CD4-positive, CD25-positive, alpha-beta regulatory T cell (primary cell): ENCODE measurements around the gene DACT3. TPM values are rescaled to one million over a fixed set of nuclear protein-coding genes. Genes with fewer than 3 reads are reported as not detected.
A peak's percentile ranks its signal among the peaks of the same experiment; 100 is the strongest.

Experiments used
- ATAC-seq, 2 donors: fragments of 150-1000 bp; cut with Tn5 transposase; one replicate each; pipeline ENCODE4 v1.10.0; 2021; ENCODE audit warnings: low read depth in 2 of 2, moderate number of reproducible peaks in 2 of 2, moderate library complexity in 1 of 2
- DNase-seq, 3 donors: peaks; one replicate each; pipeline versions ENCODE4 v3.0.0 to v3.0.0-alpha.2; 2012 to 2022; ENCODE audit warnings: mixed read lengths in 1 of 3
- H3K27ac ChIP-seq: one replicate; pipeline ENCODE4 v1.7.0; 2013; ENCODE audit warnings: mild to moderate bottlenecking, low read length; ENCODE audit not compliant: insufficient read depth, poor library complexity, severe bottlenecking
- H3K27me3 ChIP-seq: one replicate; pipeline ENCODE4 v1.7.0; 2013; ENCODE audit warnings: low read length; ENCODE audit not compliant: control insufficient read depth, insufficient read depth
- H3K36me3 ChIP-seq: one replicate; pipeline ENCODE4 v1.7.0; 2013; ENCODE audit warnings: mild to moderate bottlenecking, low read length, moderate library complexity; ENCODE audit not compliant: control insufficient read depth, insufficient read depth
- H3K4me1 ChIP-seq: 2 replicates; pipeline ENCODE4 v1.7.0; 2013; ENCODE audit warnings: mild to moderate bottlenecking, low read length; ENCODE audit not compliant: insufficient read depth, control insufficient read depth, poor library complexity, severe bottlenecking
- H3K4me3 ChIP-seq: one replicate; pipeline ENCODE4 v1.7.0; 2013; ENCODE audit warnings: low read depth, mild to moderate bottlenecking, low read length, moderate library complexity
- H3K9me3 ChIP-seq, 2 experiments: 1 replicate in 1 of 2; 2 replicates in 1 of 2; pipeline ENCODE4 v1.7.0; 2013; ENCODE audit warnings: low read length in 2 of 2, mild to moderate bottlenecking in 1 of 2, moderate library complexity in 1 of 2; ENCODE audit not compliant: control insufficient read depth in 2 of 2
- H3K27ac Mint-ChIP-seq, 3 donors: one replicate each; pipeline ENCODE4 v1.8.0; 2020 to 2022; ENCODE audit warnings: mild to moderate bottlenecking in 3 of 3, mixed read lengths in 3 of 3, moderate library complexity in 2 of 3
- H3K27me3 Mint-ChIP-seq: one replicate; pipeline ENCODE4 v1.8.0; 2022; ENCODE audit warnings: mild to moderate bottlenecking, mixed read lengths
- H3K36me3 Mint-ChIP-seq: one replicate; pipeline ENCODE4 v1.8.0; 2020; ENCODE audit warnings: mixed read lengths
- H3K4me1 Mint-ChIP-seq, 4 donors: one replicate each; pipeline ENCODE4 v1.8.0; 2020 to 2022; ENCODE audit warnings: mixed read lengths in 4 of 4, mild to moderate bottlenecking in 1 of 4
- H3K4me3 Mint-ChIP-seq, 4 donors: one replicate each; pipeline ENCODE4 v1.8.0; 2020 to 2022; ENCODE audit warnings: mild to moderate bottlenecking in 4 of 4, mixed read lengths in 4 of 4, moderate library complexity in 3 of 4
- H3K9me3 Mint-ChIP-seq, 7 donors: one replicate each; pipeline ENCODE4 v1.8.0; 2020 to 2022; ENCODE audit warnings: mixed read lengths in 7 of 7, mild to moderate bottlenecking in 3 of 7, moderate library complexity in 2 of 7
- polyA plus RNA-seq, 4 donors: library from polyadenylated mRNA; unstranded; fragments of 300-500 nt; fragmentation: Illumina TruSeq; gene quantifications; one replicate each; pipeline ENCODE4 v1.2.3, GENCODE V29; 2021
- total RNA-seq: library from RNA; stranded (reverse); gene quantifications from one replicate; pipeline ENCODE4 v1.2.3, GENCODE V29; 2022

Gene DACT3
- total and polyA plus RNA-seq, 5 donors from 2014 or later: not detected

DNA sequence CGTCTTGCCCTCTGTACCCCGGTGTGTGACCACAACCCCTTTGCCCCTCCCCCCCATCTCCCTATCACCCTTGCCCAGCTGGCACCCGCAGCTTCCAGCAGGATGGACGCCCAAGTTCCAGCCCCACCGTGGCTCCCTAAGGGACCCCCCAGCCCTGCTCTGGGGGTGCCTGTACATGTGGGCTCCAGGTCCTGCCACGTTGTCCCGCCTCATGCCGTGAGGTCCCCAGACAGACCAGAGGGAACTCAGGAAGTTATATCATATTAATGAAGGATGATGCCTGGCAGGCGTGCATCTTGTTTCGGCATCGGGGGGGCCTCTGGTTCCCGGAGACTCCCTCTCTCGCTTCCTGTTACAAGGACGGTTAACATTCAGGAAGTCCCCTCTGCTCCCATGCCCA, 34.5 kb downstream of the DACT3 start:
- no peak for ATAC-seq
- H3K27me3 Mint-ChIP-seq: no peaks in the 10 kb centered on the region
- Histone ChIP-seq H3K9me3 (no peaks in the 10 kb centered on the region), H3K27me3 (no peaks in the 10 kb centered on the region), H3K27ac (no peak overlapping the region), H3K4me3 (no peak overlapping the region), H3K36me3 (no peaks in the 10 kb centered on the region), H3K4me1 (peaks cover 23% of the 10 kb centered on the region)
- peak overlapping the region in 2 of 4 donors; percentile 8 to 27 for H3K4me3 Mint-ChIP-seq
- DNase-seq: no peak
- no peaks in the 10 kb centered on the region for H3K36me3 Mint-ChIP-seq
- H3K4me1 Mint-ChIP-seq: peaks cover 0 to 65% (median 18%) of the 10 kb centered on the region in 4 donors
- no peaks in the 10 kb centered on the region for H3K9me3 Mint-ChIP-seq
- H3K27ac Mint-ChIP-seq: no peak overlapping the region

DNA sequence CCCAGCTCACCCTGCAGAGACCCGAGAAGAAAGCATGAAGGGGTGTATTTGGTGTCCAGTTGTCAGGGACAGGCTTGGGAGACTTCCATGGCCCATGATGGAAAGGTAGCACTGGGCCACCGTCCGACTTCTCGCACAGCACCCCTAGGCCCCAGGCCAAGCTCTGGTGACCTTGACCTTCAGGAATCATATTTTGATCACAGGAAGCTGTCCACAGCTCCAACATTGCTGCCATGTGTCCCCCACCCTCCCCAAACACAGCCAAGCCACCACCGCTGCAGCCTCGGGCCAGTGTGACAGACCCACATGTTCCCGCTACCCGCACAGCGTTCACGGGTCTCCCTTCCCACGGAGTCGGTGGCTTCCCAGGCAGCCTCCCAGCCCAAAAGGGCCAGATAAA, 35.3 kb downstream of the DACT3 start:
- ATAC-seq (no peak), DNase-seq (no peak)
- Histone ChIP-seq H3K27ac (no peak overlapping the region), H3K9me3 (no peaks in the 10 kb centered on the region), H3K36me3 (no peaks in the 10 kb centered on the region), H3K4me1 (peaks cover 30% of the 10 kb centered on the region), H3K4me3 (no peak overlapping the region), H3K27me3 (no peaks in the 10 kb centered on the region)
- no peaks in the 10 kb centered on the region for H3K9me3 Mint-ChIP-seq
- H3K36me3 Mint-ChIP-seq: no peaks in the 10 kb centered on the region
- H3K27me3 Mint-ChIP-seq: no peaks in the 10 kb centered on the region
- peak overlapping the region in 1 of 3 donors; percentile 20 for H3K27ac Mint-ChIP-seq
- peaks cover 0 to 71% (median 18%) of the 10 kb centered on the region in 4 donors for H3K4me1 Mint-ChIP-seq
- peak overlapping the region in 1 of 4 donors; percentile 38 for H3K4me3 Mint-ChIP-seq

DNA sequence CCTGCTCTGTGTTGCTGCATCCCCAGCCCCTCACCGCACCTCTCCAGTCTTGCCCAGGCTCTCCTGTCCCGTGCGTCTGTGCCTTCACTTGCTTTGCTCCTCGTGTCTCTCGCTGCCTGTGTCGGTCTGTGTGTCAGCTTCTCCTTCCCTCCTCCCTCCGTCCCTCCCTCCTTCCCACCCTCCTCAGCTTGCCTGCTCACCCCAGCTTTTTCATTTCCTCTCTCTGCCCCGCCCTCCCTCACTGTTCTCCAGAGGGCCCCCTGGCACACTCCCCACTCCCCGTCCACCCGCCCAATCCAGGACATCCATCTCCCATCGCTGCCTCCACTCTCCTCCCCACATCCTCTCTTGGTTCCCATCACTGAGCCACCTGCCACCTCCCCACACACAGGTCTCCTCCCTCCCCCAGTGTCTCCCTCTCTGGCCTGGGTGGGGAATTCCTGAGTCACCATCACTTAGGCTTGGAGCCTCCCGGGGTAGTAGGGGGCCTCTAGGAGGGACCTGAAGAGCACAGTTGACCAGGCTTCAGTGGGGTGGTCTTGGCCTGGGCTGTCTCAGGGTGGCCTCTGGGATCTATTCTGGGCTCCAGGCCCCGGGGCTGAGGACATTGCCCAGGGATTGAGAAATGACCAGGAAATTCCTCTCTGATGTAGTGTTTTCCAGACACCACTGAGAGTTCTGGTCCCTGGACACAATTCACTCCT, 35.9 kb downstream of the DACT3 start, which contains the start of gene PTGIR:
PTGIR (minus strand) TSS at position 132 of the 704 bp plus-strand sequence. CDS start 864 bp downstream, outside the sequence.
- Mint-ChIP-seq H3K36me3 (no peaks in the 10 kb centered on the region), H3K27ac (peak within 1 kb of the TSS; percentile 83 to 96 (median 85)), H3K27me3 (no peaks in the 10 kb centered on the region), H3K9me3 (no peaks in the 10 kb centered on the region), H3K4me1 (peaks cover 0 to 78% (median 21%) of the 10 kb centered on the region in 4 donors), H3K4me3 (peak within 1 kb of the TSS in 3 of 4 donors; percentile 70 to 93 (median 93))
- ATAC-seq (peak; percentile 29 to 34), DNase-seq (peak in 1 of 3 donors; percentile 56)
- Histone ChIP-seq H3K4me3 (peak within 1 kb of the TSS; percentile 57), H3K9me3 (no peaks in the 10 kb centered on the region), H3K27ac (peak within 1 kb of the TSS; percentile 41), H3K36me3 (no peaks in the 10 kb centered on the region), H3K4me1 (peaks cover 36% of the 10 kb centered on the region), H3K27me3 (no peaks in the 10 kb centered on the region)

DNA sequence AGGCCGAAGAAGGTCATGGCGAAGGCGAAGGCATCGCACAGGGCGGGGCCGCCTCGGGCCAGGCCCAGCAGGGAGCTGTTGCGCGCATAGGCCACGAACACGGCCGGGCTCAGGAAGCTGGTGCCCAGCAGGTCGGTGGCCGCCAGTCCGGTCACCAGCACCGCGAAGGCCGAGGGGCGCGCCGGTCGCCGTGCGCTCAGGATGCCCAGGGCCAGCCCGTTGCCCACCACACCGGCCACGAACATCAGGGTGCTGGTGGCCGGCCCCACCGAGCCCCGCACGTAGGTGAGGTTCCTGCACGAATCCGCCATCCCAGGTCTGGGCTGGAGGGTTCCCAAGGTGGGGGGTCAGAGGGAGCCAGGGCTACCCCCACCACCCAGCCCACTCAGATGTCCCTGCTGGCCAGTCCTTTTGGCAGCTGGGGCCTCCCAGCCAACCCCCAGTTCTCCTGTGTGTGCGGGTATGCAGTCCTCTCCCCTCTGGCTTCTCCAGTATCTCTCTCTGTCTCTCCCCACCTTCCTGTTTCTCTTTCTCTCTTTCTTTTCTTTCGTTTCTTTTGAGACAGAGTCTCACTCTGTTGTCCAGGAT, 37.0 kb downstream of the DACT3 start:
- Histone ChIP-seq H3K36me3 (no peaks in the 10 kb centered on the region), H3K4me1 (peaks cover 47% of the 10 kb centered on the region), H3K27me3 (no peaks in the 10 kb centered on the region), H3K9me3 (no peaks in the 10 kb centered on the region), H3K27ac (peak overlapping the region; percentile 14), H3K4me3 (peak overlapping the region; percentile 38)
- Mint-ChIP-seq H3K36me3 (no peaks in the 10 kb centered on the region), H3K27ac (peak overlapping the region in 2 of 3 donors; percentile 83 to 96), H3K4me1 (peaks cover 0 to 79% (median 26%) of the 10 kb centered on the region in 4 donors), H3K27me3 (no peaks in the 10 kb centered on the region), H3K9me3 (no peaks in the 10 kb centered on the region), H3K4me3 (peak overlapping the region in 3 of 4 donors; percentile 70 to 93 (median 93))
- DNase-seq: no peak
- ATAC-seq: no peak

DNA sequence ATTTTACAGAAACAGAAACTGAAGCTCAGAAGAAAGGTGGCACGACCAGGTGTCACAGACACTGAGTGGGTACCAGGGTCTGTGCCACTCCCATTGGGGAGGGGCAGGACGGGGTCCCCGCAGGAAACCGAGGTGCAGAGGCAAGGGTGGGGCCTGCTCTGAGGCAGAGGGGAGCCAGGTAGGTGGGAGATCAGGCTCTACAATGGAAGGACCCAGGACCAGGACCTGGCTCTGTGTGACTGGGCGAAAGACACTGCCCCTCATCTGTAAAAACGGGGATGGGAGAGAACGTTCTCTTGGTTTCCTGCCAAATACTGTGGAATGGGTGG, 38.9 kb downstream of the DACT3 start:
- Mint-ChIP-seq H3K36me3 (no peaks in the 10 kb centered on the region), H3K4me1 (peaks cover 0 to 81% (median 27%) of the 10 kb centered on the region in 4 donors), H3K27ac (peak overlapping the region; percentile 26 to 96 (median 94)), H3K4me3 (peak overlapping the region in 3 of 4 donors; percentile 90 to 91 (median 91)), H3K9me3 (peaks cover 0 to 2% (median 0%) of the 10 kb centered on the region in 7 donors), H3K27me3 (no peaks in the 10 kb centered on the region)
- Histone ChIP-seq H3K9me3 (no peaks in the 10 kb centered on the region), H3K4me1 (peaks cover 65% of the 10 kb centered on the region), H3K27ac (peak overlapping the region; percentile 47), H3K27me3 (no peaks in the 10 kb centered on the region), H3K4me3 (peak overlapping the region; percentile 47), H3K36me3 (no peaks in the 10 kb centered on the region)
- DNase-seq (peak in 1 of 3 donors; percentile 65), ATAC-seq (no peak)

DNA sequence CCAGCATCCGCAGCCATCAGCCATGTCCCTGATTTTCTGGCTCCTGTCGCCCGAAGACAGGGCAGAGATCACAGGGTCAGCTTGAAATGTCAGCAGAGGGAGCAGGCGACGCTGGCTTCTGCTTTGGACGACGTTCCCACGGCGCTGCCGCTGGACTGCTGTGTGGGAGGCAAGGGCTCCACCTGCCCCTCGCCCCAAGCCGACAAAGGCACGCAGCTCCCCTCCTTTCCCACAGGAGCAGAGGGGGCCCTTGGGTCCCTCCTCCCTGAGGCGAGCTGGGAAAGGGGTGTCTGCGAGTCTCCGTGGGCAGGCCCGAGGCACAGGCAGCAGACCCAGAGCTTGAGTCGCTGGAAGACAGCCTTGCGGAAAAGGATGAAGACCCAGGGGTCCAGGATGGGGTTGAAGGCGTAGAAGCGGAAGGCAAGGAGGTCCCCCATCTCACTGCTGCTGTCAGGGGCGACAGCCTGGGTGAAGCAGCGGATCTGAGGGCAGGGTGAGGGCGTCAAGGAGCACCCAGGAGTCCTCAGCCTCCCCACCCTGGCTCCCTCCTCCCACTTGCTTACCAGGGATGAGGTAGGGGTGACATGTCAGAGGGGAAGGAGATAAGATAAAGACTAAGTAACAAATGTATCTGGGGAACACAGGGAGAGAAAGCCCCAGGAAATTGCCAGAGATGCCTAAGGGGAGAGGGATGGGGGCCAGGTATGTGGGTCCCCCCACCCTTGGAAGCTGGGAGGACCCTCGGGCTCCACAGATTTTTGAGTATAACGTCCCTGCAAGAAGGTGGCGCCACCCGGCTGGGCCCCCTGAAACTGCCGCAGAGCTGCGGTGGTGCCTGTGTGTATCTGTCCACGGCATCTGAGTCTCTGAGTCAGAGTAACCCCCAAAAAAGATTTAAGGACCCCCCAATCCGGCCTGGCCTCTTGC, 39.5 kb downstream of the DACT3 start:
- Mint-ChIP-seq H3K9me3 (peaks cover 0 to 2% (median 0%) of the 10 kb centered on the region in 7 donors), H3K27ac (peak overlapping the region; percentile 26 to 96 (median 94)), H3K36me3 (no peaks in the 10 kb centered on the region), H3K27me3 (no peaks in the 10 kb centered on the region), H3K4me3 (peak overlapping the region in 3 of 4 donors; percentile 90 to 91 (median 91)), H3K4me1 (peaks cover 5 to 82% (median 32%) of the 10 kb centered on the region in 4 donors)
- Histone ChIP-seq H3K27me3 (no peaks in the 10 kb centered on the region), H3K4me1 (peaks cover 72% of the 10 kb centered on the region), H3K36me3 (no peaks in the 10 kb centered on the region), H3K27ac (peak overlapping the region; percentile 47), H3K9me3 (no peaks in the 10 kb centered on the region), H3K4me3 (peak overlapping the region; percentile 13)
- ATAC-seq: no peak
- DNase-seq: no peak

DNA sequence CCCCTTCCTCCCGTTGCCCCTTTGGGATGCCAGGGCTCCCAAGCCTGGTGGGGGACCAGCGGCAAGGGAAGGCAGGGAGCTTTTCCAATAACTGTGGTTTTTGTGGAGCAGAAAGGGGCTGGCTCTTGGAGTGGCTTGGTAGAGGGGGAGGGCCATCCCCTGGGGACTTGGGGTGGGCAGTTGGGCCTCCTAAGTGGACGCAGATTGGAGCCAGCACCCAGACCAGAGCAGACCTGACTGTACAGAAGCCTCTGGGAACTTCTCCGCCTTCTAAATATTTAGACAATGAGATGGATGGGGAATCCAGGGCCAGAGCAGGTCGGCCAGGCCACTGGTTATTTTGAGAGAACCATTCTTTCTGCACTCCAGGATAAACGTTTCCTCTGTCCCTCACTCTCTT, 40.3 kb downstream of the DACT3 start:
- peaks cover 77% of the 10 kb centered on the region for H3K4me1 ChIP-seq
- H3K9me3 ChIP-seq: no peaks in the 10 kb centered on the region
- ATAC-seq: no peak
- peak overlapping the region in 2 of 3 donors; percentile 94 to 98 for H3K27ac Mint-ChIP-seq
- H3K4me3 Mint-ChIP-seq: peak overlapping the region in 3 of 4 donors; percentile 85 to 91 (median 90)
- no peaks in the 10 kb centered on the region for H3K36me3 Mint-ChIP-seq
- no peaks in the 10 kb centered on the region for H3K27me3 Mint-ChIP-seq
- peaks cover 5 to 82% (median 34%) of the 10 kb centered on the region in 4 donors for H3K4me1 Mint-ChIP-seq
- H3K36me3 ChIP-seq: no peaks in the 10 kb centered on the region
- peaks cover 0 to 2% (median 0%) of the 10 kb centered on the region in 7 donors for H3K9me3 Mint-ChIP-seq
- peak overlapping the region; percentile 76 for H3K27ac ChIP-seq
- no peak overlapping the region for H3K4me3 ChIP-seq
- no peak for DNase-seq
- H3K27me3 ChIP-seq: no peaks in the 10 kb centered on the region
